Melanocyte of skin (primary cell): Measurements from ENCODE around the gene FOXA1. TPM values are rescaled to one million over a fixed set of nuclear protein-coding genes. Genes with fewer than 3 reads are reported as not detected.

Experiments used
- total RNA-seq, 2 donors: library from RNA; depleted of rRNA; stranded (reverse); fragments of >200 nt; gene quantifications; 2 replicates each; pipeline ENCODE4 v1.2.3, GENCODE V29; 2012

The FOXA1 gene
- total RNA-seq = not detected

DNA sequence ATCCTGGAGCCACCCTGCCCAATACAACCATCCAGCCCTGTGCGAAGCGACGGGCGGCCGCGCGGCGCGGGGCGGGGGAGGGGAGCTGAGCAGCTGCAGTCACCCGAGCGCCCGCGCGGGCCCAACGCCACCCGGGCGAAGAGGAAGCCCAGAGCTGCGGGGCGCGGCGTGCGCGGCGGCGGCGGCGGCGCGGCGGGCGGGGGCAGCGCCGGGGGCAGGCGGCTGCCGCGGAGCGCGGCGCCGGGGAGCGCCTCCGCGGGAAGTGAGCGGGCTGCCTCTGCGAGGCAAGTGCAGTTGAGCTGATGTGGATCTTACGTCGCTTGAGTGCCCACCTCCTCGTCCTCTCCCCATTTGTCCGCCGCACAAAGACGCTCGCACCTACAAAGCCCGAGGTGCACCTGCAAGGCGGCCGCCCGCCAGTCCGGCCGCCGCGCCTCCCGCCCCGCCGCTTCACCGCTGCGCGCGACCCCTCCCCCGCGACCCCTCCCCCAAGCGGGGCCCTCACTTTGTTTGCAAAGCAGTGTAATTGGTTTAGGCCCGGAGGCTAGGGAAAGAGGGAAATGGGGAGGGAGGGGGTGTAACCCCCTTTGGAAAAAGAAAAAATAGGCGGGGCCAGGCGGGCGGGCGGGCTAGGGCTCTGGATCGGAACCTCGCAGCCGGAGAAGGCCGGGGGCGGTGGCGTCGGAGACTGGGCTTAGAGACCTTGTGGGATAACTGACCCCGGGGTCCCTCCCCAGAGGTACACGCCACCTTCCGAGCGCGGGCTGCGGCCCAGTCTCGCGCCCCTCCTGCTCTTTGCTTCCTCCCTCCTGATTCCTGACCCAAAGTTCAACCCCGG is at the start of gene FOXA1, which contains the start of gene TTC6:
FOXA1 (minus strand) TSS at position 279 of the 838 bp plus-strand sequence; CDS start at position 2, 277 bp downstream.
TTC6 (plus strand) TSS at position 659 of the 838 bp plus-strand sequence. CDS start 26,436 bp downstream, outside the sequence.

Other genes with a start within 250 kb of the FOXA1 start
- gene TTC6, start 380 bp upstream of the FOXA1 start, total RNA-seq = not detected